Mammary epithelial cell (primary cell): ENCODE data around the gene USP17L30.

ENCODE experiments used
- EZH2 ChIP-seq: IDR thresholded peaks from 2 replicates; pipeline ENCODE4 v1.6.1; 2012; ENCODE audit warnings: low read length, inconsistent platforms, borderline replicate concordance
- TF ChIP-seq, protein P1 (sequence below), 2 donors: IDR thresholded peaks in 1 of 2; conservative IDR thresholded peaks in 1 of 2; 2 replicates each; pipeline ENCODE4 v1.5.1; 2011 to 2012; ENCODE audit warnings: inconsistent platforms in 2 of 2, low read length in 2 of 2, mild to moderate bottlenecking in 2 of 2, control low read depth in 1 of 2, low read depth in 1 of 2; ENCODE audit not compliant: insufficient read depth in 1 of 2; ENCODE audit errors: extremely low read depth in 1 of 2

DNA sequence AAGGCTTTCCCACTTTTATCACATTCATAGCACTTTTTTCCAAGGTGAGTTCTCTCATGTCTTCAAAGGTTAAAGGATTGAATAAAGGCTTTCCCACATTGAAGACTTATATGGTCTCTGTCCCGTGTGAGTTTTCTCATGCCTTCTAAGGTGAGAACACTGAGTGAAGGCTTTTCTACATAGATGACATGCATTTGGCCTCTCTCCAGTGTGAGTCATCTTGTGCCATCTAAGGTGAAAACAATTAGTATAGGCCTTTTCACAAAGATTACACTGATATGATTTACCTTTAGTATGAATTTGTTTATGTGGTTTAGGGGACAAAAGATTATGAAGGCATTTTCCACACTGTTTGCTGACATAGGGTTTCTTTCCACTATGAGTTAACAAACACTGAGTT, 21.2 kb downstream of the USP17L30 start:
- TF ChIP-seq EZH2: no peak
- TF ChIP-seq, protein P1, sequence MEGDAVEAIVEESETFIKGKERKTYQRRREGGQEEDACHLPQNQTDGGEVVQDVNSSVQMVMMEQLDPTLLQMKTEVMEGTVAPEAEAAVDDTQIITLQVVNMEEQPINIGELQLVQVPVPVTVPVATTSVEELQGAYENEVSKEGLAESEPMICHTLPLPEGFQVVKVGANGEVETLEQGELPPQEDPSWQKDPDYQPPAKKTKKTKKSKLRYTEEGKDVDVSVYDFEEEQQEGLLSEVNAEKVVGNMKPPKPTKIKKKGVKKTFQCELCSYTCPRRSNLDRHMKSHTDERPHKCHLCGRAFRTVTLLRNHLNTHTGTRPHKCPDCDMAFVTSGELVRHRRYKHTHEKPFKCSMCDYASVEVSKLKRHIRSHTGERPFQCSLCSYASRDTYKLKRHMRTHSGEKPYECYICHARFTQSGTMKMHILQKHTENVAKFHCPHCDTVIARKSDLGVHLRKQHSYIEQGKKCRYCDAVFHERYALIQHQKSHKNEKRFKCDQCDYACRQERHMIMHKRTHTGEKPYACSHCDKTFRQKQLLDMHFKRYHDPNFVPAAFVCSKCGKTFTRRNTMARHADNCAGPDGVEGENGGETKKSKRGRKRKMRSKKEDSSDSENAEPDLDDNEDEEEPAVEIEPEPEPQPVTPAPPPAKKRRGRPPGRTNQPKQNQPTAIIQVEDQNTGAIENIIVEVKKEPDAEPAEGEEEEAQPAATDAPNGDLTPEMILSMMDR (conservative IDR thresholded peaks at IDR 0.05 in 1 of 2, IDR thresholded peaks at IDR 0.05 in 1 of 2; ENCODE audit: extremely low read depth in 1 of 2, insufficient read depth in 1 of 2, low read depth in 1 of 2, low read length in 2 of 2): no peak
